Measurements from ENCODE around the gene CLDN4. TPM values are rescaled to one million over a fixed set of nuclear protein-coding genes. Genes with fewer than 3 reads are reported as not detected.

CLDN4 gene
- total and polyA plus RNA-seq, 2 experiments from 2014 or later, result 11.6 to 19.4 TPM

DNA sequence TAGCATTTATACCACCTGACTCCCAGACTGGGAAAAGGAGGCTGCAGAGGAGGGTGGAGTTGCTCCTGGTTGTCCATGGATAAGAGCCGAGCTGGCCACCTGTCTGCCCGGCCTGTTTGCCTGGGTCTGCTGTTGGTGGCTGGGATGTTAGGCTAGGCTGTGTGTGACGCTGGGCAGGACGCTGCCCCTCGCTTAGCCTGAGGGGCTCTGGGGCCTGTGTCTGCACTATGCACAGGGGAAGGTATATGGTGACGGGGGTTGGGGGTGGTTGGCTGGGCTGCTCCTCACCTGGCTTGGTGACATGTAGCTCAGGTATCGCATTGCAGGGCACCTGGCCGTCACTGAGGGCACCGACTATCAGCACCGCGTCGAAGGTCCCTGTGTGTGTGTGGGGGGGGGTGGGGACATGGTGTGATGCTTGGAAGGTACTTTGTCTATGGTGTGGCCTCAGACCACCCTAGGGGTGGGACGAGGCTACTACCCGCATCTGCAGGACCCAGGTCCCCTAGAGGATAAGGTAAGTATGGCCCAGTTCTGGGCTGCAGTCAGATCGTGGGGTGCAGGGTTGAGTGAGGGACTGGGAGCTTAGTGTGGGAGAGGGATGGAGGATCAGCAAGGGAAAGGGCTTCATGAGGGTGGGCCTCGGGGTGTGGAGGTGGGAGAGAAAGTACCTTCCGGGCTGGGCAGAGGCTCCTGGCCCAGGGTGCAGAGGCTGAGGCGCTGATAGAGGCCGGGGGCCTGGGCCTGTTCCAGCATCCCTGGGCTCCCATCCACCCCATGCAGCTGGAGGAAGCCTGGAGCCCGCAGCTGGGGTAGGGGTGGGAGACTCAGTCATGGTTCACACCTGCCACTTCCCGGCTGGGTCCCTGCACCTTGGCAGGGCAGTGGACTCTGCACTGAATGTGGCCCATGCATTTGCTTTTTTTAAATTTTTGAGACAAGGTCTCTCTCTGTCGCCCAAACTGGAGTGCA is 9.2 kb downstream of the CLDN4 start:
- H3K4me1 ChIP-seq (ENCODE audit: insufficient read depth), result peaks cover 8% of the 10 kb centered on the region; the same call in 1 of the 2 replicates
- no peak overlapping the region for H2AFZ ChIP-seq
- no peaks in the 10 kb centered on the region for H3K36me3 Mint-ChIP-seq (ENCODE audit: low read depth)
- no peak for TF ChIP-seq POLR2AphosphoS5 (IDR thresholded peaks at IDR 0.05; ENCODE audit: low read depth)
- TF ChIP-seq, protein P1, sequence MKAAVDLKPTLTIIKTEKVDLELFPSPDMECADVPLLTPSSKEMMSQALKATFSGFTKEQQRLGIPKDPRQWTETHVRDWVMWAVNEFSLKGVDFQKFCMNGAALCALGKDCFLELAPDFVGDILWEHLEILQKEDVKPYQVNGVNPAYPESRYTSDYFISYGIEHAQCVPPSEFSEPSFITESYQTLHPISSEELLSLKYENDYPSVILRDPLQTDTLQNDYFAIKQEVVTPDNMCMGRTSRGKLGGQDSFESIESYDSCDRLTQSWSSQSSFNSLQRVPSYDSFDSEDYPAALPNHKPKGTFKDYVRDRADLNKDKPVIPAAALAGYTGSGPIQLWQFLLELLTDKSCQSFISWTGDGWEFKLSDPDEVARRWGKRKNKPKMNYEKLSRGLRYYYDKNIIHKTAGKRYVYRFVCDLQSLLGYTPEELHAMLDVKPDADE (IDR thresholded peaks at IDR 0.05), result no peak
- TF ChIP-seq, protein P2, sequence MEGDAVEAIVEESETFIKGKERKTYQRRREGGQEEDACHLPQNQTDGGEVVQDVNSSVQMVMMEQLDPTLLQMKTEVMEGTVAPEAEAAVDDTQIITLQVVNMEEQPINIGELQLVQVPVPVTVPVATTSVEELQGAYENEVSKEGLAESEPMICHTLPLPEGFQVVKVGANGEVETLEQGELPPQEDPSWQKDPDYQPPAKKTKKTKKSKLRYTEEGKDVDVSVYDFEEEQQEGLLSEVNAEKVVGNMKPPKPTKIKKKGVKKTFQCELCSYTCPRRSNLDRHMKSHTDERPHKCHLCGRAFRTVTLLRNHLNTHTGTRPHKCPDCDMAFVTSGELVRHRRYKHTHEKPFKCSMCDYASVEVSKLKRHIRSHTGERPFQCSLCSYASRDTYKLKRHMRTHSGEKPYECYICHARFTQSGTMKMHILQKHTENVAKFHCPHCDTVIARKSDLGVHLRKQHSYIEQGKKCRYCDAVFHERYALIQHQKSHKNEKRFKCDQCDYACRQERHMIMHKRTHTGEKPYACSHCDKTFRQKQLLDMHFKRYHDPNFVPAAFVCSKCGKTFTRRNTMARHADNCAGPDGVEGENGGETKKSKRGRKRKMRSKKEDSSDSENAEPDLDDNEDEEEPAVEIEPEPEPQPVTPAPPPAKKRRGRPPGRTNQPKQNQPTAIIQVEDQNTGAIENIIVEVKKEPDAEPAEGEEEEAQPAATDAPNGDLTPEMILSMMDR (conservative IDR thresholded peaks at IDR 0.05; ENCODE audit: low read depth in 2 of 2), result peak; percentile 37 to 45
- H3K4me3 ChIP-seq, result no peak overlapping the region
- DNase-seq (ENCODE audit: low spot score) (peak; percentile 76), ATAC-seq (peak; percentile 54)
- no peak overlapping the region for H3K27ac Mint-ChIP-seq
- H3K4me3 Mint-ChIP-seq, result no peak overlapping the region
- H3K27ac ChIP-seq (ENCODE audit: low read depth), result no peak overlapping the region
- peaks cover 13% of the 10 kb centered on the region for H3K4me1 Mint-ChIP-seq
- no peaks in the 10 kb centered on the region for H3K36me3 ChIP-seq (ENCODE audit: insufficient read depth)
- no peaks in the 10 kb centered on the region for H4K20me1 ChIP-seq (replicated peaks; ENCODE audit: insufficient read depth)
- H3K9me3 Mint-ChIP-seq, result no peaks in the 10 kb centered on the region; the same call in 2 of the 3 replicates
- no peak overlapping the region for H3K4me2 ChIP-seq
- no peaks in the 10 kb centered on the region for H3K27me3 ChIP-seq (ENCODE audit: insufficient read depth)
- H3K79me2 ChIP-seq (replicated peaks; ENCODE audit: insufficient read depth), result no peaks in the 10 kb centered on the region
- no peaks in the 10 kb centered on the region for H3F3A ChIP-seq (replicated peaks; ENCODE audit: low read depth)
- H3K27me3 Mint-ChIP-seq (ENCODE audit: insufficient read depth, low read depth, poor library complexity), result peaks cover 12% of the 10 kb centered on the region
- no peaks in the 10 kb centered on the region for H3K9me2 ChIP-seq (ENCODE audit: insufficient read depth)

DNA sequence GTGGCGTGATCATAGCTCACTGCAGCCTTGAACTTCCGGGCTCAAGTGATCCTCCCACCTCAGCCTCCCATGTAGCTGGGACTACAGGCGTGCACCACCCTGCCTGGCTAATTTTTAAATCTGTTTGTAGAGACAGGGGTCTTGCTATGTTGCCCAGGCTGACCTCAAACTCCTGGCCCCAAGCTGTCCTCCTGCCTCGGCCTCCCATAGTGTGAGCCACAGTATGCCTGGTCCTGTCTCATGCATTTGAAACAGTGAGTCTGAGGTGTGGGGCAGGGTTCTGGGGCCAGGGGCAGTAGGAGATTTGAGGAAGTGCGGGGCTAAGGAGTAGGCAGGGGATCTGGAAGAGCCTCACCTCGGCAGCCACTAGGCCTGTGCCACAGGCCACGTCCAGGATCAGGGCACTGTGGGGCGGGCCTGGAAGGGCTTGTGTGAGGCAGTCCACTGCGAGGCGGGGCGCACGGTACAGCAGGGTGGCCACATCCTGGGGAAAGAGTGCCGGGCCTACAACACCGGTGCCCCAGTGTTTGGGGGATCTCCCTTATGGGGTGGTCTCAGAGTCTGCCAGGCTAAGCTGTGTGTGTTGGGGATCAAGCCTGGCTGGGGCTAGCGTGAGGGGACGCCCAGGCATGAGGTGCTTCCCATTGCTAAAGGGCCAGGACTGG is 10.1 kb downstream of the CLDN4 start:
- DNase-seq (ENCODE audit: low spot score) (no peak), ATAC-seq (no peak)
- Histone ChIP-seq H3K36me3 (ENCODE audit: insufficient read depth) (no peaks in the 10 kb centered on the region), H3K27ac (ENCODE audit: low read depth) (no peak overlapping the region), H2AFZ (no peak overlapping the region), H3K27me3 (ENCODE audit: insufficient read depth) (no peaks in the 10 kb centered on the region), H3K4me2 (no peak overlapping the region), H3K79me2 (replicated peaks; ENCODE audit: insufficient read depth) (no peaks in the 10 kb centered on the region), H3K4me3 (no peak overlapping the region), H3F3A (replicated peaks; ENCODE audit: low read depth) (no peaks in the 10 kb centered on the region), H3K4me1 (ENCODE audit: insufficient read depth) (peaks cover 8% of the 10 kb centered on the region; the same call in 1 of the 2 replicates), H4K20me1 (replicated peaks; ENCODE audit: insufficient read depth) (no peaks in the 10 kb centered on the region), H3K9me2 (ENCODE audit: insufficient read depth) (no peaks in the 10 kb centered on the region)
- Mint-ChIP-seq H3K4me1 (peaks cover 14% of the 10 kb centered on the region), H3K9me3 (no peaks in the 10 kb centered on the region; the same call in 2 of the 3 replicates), H3K27ac (no peak overlapping the region), H3K27me3 (ENCODE audit: insufficient read depth, low read depth, poor library complexity) (peaks cover 12% of the 10 kb centered on the region), H3K4me3 (no peak overlapping the region; the same call in 2 of the 3 replicates), H3K36me3 (ENCODE audit: low read depth) (no peaks in the 10 kb centered on the region)
- TF ChIP-seq, protein P3, sequence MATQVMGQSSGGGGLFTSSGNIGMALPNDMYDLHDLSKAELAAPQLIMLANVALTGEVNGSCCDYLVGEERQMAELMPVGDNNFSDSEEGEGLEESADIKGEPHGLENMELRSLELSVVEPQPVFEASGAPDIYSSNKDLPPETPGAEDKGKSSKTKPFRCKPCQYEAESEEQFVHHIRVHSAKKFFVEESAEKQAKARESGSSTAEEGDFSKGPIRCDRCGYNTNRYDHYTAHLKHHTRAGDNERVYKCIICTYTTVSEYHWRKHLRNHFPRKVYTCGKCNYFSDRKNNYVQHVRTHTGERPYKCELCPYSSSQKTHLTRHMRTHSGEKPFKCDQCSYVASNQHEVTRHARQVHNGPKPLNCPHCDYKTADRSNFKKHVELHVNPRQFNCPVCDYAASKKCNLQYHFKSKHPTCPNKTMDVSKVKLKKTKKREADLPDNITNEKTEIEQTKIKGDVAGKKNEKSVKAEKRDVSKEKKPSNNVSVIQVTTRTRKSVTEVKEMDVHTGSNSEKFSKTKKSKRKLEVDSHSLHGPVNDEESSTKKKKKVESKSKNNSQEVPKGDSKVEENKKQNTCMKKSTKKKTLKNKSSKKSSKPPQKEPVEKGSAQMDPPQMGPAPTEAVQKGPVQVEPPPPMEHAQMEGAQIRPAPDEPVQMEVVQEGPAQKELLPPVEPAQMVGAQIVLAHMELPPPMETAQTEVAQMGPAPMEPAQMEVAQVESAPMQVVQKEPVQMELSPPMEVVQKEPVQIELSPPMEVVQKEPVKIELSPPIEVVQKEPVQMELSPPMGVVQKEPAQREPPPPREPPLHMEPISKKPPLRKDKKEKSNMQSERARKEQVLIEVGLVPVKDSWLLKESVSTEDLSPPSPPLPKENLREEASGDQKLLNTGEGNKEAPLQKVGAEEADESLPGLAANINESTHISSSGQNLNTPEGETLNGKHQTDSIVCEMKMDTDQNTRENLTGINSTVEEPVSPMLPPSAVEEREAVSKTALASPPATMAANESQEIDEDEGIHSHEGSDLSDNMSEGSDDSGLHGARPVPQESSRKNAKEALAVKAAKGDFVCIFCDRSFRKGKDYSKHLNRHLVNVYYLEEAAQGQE (IDR thresholded peaks at IDR 0.05; ENCODE audit: unreplicated experiment), result no peak
- TF ChIP-seq, protein P2 (conservative IDR thresholded peaks at IDR 0.05; ENCODE audit: low read depth in 2 of 2), result no peak
- TF ChIP-seq JUNB (IDR thresholded peaks at IDR 0.05; ENCODE audit: unreplicated experiment) (no peak), POLR2AphosphoS5 (IDR thresholded peaks at IDR 0.05; ENCODE audit: low read depth) (no peak), CREB1 (CRISPR knock-in tag; IDR thresholded peaks at IDR 0.05; ENCODE audit: low read depth) (no peak), EZH2 (IDR thresholded peaks at IDR 0.05; ENCODE audit: low read depth, unreplicated experiment) (no peak)
- TF ChIP-seq, protein P1 (IDR thresholded peaks at IDR 0.05), result no peak
